IPS-18a (cell line): Measurements from ENCODE around the gene ZNF774.
"Not testable (repeated sequence)": the region's sequence is repeated elsewhere in the genome, so short reads cannot be mapped to it uniquely, and the experiment has no call there.

Experiments used
- H3K27ac ChIP-seq: one replicate; pipeline ENCODE4 v1.5.1; 2013; ENCODE audit warnings: low read length
- H3K27me3 ChIP-seq: one replicate; pipeline ENCODE4 v1.6.1; 2013; ENCODE audit warnings: mild to moderate bottlenecking, low read length; ENCODE audit not compliant: control insufficient read depth, insufficient read depth
- H3K36me3 ChIP-seq: one replicate; pipeline ENCODE4 v1.6.1; 2013; ENCODE audit warnings: low read depth, low read length; ENCODE audit not compliant: control insufficient read depth
- H3K4me1 ChIP-seq: one replicate; pipeline ENCODE4 v1.6.1; 2013; ENCODE audit warnings: low read depth, low read length; ENCODE audit not compliant: control insufficient read depth
- H3K4me3 ChIP-seq: one replicate; pipeline ENCODE4 v1.5.1; 2013; ENCODE audit warnings: low read length
- H3K9ac ChIP-seq: one replicate; pipeline ENCODE4 v1.6.1; 2013; ENCODE audit warnings: mild to moderate bottlenecking, low read length, moderate library complexity
- H3K9me3 ChIP-seq: one replicate; pipeline ENCODE4 v1.6.1; 2013; ENCODE audit warnings: low read depth, low read length; ENCODE audit not compliant: control insufficient read depth

The ZNF774 gene

GRCh38 chr15:90352107-90352893 is at the start of gene ZNF774:
Gene ZNF774 (plus strand): TSS chr15:90352284. CDS start chr15:90354661, 2,377 bp downstream.
- Histone ChIP-seq H3K9ac (peak within 1 kb of the TSS; percentile 40), H3K27ac (no peak within 1 kb of the TSS), H3K4me3 (peak within 1 kb of the TSS; percentile 87), H3K36me3 (no peaks in the 10 kb centered on the region), H3K9me3 (no peaks in the 10 kb centered on the region), H3K4me1 (peaks cover 4% of the 10 kb centered on the region), H3K27me3 (peaks cover 11% of the 10 kb centered on the region)

- not testable (repeated sequence) for H3K9ac ChIP-seq, H3K9me3 ChIP-seq, H3K27me3 ChIP-seq, H3K4me1 ChIP-seq, H3K36me3 ChIP-seq, H3K27ac ChIP-seq, H3K4me3 ChIP-seq
These were observed 46.7 kb upstream of the ZNF774 start for GRCh38 chr15:90305355-90305754.

- Histone ChIP-seq H3K36me3 (no peaks in the 10 kb centered on the region), H3K27ac (no peak overlapping the region), H3K27me3 (no peaks in the 10 kb centered on the region), H3K4me3 (no peak overlapping the region), H3K4me1 (peaks cover 8% of the 10 kb centered on the region), H3K9me3 (no peaks in the 10 kb centered on the region), H3K9ac (no peak overlapping the region)
These were observed 46.2 kb upstream of the ZNF774 start for GRCh38 chr15:90305932-90306331.

GRCh38 chr15:90306560-90306959 is 45.5 kb upstream of the ZNF774 start:
- Histone ChIP-seq H3K27me3 (no peaks in the 10 kb centered on the region), H3K4me1 (peaks cover 5% of the 10 kb centered on the region), H3K27ac (no peak overlapping the region), H3K9me3 (no peaks in the 10 kb centered on the region), H3K36me3 (no peaks in the 10 kb centered on the region), H3K4me3 (no peak overlapping the region), H3K9ac (no peak overlapping the region)

- Histone ChIP-seq H3K27ac (no peak overlapping the region), H3K27me3 (no peaks in the 10 kb centered on the region), H3K9me3 (no peaks in the 10 kb centered on the region), H3K4me3 (no peak overlapping the region), H3K4me1 (peaks cover 10% of the 10 kb centered on the region), H3K36me3 (no peaks in the 10 kb centered on the region), H3K9ac (no peak overlapping the region)
These were observed 44.4 kb upstream of the ZNF774 start for GRCh38 chr15:90307661-90308060.

- no peak overlapping the region for H3K4me3 ChIP-seq
- no peaks in the 10 kb centered on the region for H3K36me3 ChIP-seq
- H3K9me3 ChIP-seq, result no peaks in the 10 kb centered on the region
- H3K9ac ChIP-seq, result no peak overlapping the region
- H3K27ac ChIP-seq, result no peak overlapping the region
- peaks cover 10% of the 10 kb centered on the region for H3K4me1 ChIP-seq
- H3K27me3 ChIP-seq, result no peaks in the 10 kb centered on the region
These were observed 43.1 kb upstream of the ZNF774 start for GRCh38 chr15:90309020-90309419.

- H3K27me3 ChIP-seq, result no peaks in the 10 kb centered on the region
- no peak overlapping the region for H3K27ac ChIP-seq
- no peaks in the 10 kb centered on the region for H3K9me3 ChIP-seq
- no peaks in the 10 kb centered on the region for H3K36me3 ChIP-seq
- H3K4me1 ChIP-seq, result peaks cover 14% of the 10 kb centered on the region
- H3K9ac ChIP-seq, result no peak overlapping the region
- H3K4me3 ChIP-seq, result no peak overlapping the region
These were observed 36.7 kb upstream of the ZNF774 start for GRCh38 chr15:90315278-90315982.

- Histone ChIP-seq H3K9ac (no peak overlapping the region), H3K27me3 (no peaks in the 10 kb centered on the region), H3K4me3 (no peak overlapping the region), H3K27ac (no peak overlapping the region), H3K4me1 (peaks cover 18% of the 10 kb centered on the region), H3K9me3 (no peaks in the 10 kb centered on the region), H3K36me3 (no peaks in the 10 kb centered on the region)
These were observed 35.9 kb upstream of the ZNF774 start for GRCh38 chr15:90316139-90316538.

GRCh38 chr15:90318591-90318990 is 33.5 kb upstream of the ZNF774 start:
- Histone ChIP-seq H3K9ac (no peak overlapping the region), H3K9me3 (no peaks in the 10 kb centered on the region), H3K36me3 (no peaks in the 10 kb centered on the region), H3K4me3 (no peak overlapping the region), H3K27me3 (no peaks in the 10 kb centered on the region), H3K27ac (no peak overlapping the region), H3K4me1 (peaks cover 8% of the 10 kb centered on the region)

GRCh38 chr15:90320062-90320884 is 31.8 kb upstream of the ZNF774 start:
- Histone ChIP-seq H3K27ac (no peak overlapping the region), H3K9ac (peak overlapping the region; percentile 33)

GRCh38 chr15:90320885-90321278 is 31.2 kb upstream of the ZNF774 start:
- no peaks in the 10 kb centered on the region for H3K9me3 ChIP-seq
- H3K27ac ChIP-seq, result no peak overlapping the region
- H3K4me3 ChIP-seq, result no peak overlapping the region
- no peak overlapping the region for H3K9ac ChIP-seq
- no peaks in the 10 kb centered on the region for H3K36me3 ChIP-seq
- no peaks in the 10 kb centered on the region for H3K27me3 ChIP-seq
- H3K4me1 ChIP-seq, result peaks cover 8% of the 10 kb centered on the region

More at GRCh38 chr15:90320062-90320884, 31.8 kb upstream of the ZNF774 start:
- no peaks in the 10 kb centered on the region for H3K36me3 ChIP-seq
- peak overlapping the region; percentile 50 for H3K4me3 ChIP-seq
- H3K4me1 ChIP-seq, result peaks cover 8% of the 10 kb centered on the region
- H3K27me3 ChIP-seq, result no peaks in the 10 kb centered on the region
- H3K9me3 ChIP-seq, result no peaks in the 10 kb centered on the region
